Activated CD8-positive, alpha-beta memory T cell treated with anti-CD3 and anti-CD28 coated beads, Interleukin-2, amount 50 U/mL, for 24 hours (primary cell): ENCODE results near the gene RNF157.
"Not testable (repeated sequence)": the region's sequence is repeated elsewhere in the genome, so short reads cannot be mapped to it uniquely, and the experiment has no call there.

ENCODE experiments used
- DNase-seq: peaks from one replicate; pipeline ENCODE4 v3.0.0-alpha.2; 2020; ENCODE audit errors: extremely low read depth

Gene RNF157

GRCh38 chr17:76234354-76234679 lies 6.0 kb downstream of the RNF157 start:
- no peak for DNase-seq

GRCh38 chr17:76233588-76234353 lies 6.5 kb downstream of the RNF157 start:
- DNase-seq, result no peak

GRCh38 chr17:76232342-76232741 lies 8.0 kb downstream of the RNF157 start:
- no peak for DNase-seq

- DNase-seq, result not testable (repeated sequence)
These were observed 13.5 kb downstream of the RNF157 start for GRCh38 chr17:76226749-76227148.

- DNase-seq, result not testable (repeated sequence)
These were observed 14.8 kb downstream of the RNF157 start for GRCh38 chr17:76225373-76226086.

GRCh38 chr17:76223802-76224201 lies 16.5 kb downstream of the RNF157 start:
- no peak for DNase-seq

- no peak for DNase-seq
These were observed 20.5 kb downstream of the RNF157 start for GRCh38 chr17:76219670-76220383.

- no peak for DNase-seq
These were observed 23.2 kb downstream of the RNF157 start for GRCh38 chr17:76217081-76217480.

- no peak for DNase-seq
These were observed 26.8 kb downstream of the RNF157 start for GRCh38 chr17:76213491-76213890.

- DNase-seq, result no peak
These were observed 32.2 kb downstream of the RNF157 start for GRCh38 chr17:76208120-76208519.

GRCh38 chr17:76207275-76208059 lies 32.8 kb downstream of the RNF157 start:
- DNase-seq, result no peak

- not testable (repeated sequence) for DNase-seq
These were observed 34.6 kb downstream of the RNF157 start for GRCh38 chr17:76205542-76206144.

- no peak for DNase-seq
These were observed 36.0 kb downstream of the RNF157 start for GRCh38 chr17:76204277-76204676.

- no peak for DNase-seq
These were observed 39.9 kb downstream of the RNF157 start for GRCh38 chr17:76200354-76200753.

- peak; percentile 33 for DNase-seq
These were observed 40.8 kb downstream of the RNF157 start for GRCh38 chr17:76199469-76199868.

GRCh38 chr17:76198702-76199101 lies 41.6 kb downstream of the RNF157 start:
- DNase-seq, result no peak

GRCh38 chr17:76197911-76198310 lies 42.4 kb downstream of the RNF157 start:
- no peak for DNase-seq

GRCh38 chr17:76196675-76197074 lies 43.6 kb downstream of the RNF157 start:
- DNase-seq, result no peak

- no peak for DNase-seq
These were observed 44.8 kb downstream of the RNF157 start for GRCh38 chr17:76195281-76196096.

GRCh38 chr17:76193591-76193990 lies 46.7 kb downstream of the RNF157 start:
- no peak for DNase-seq

- no peak for DNase-seq
These were observed 48.4 kb downstream of the RNF157 start for GRCh38 chr17:76191896-76192295.
